NCI-H187 treated with DMSO at 0.1 percent for 48 hours (cell line): ENCODE results near the gene HS3ST3A1.
"Not testable (repeated sequence)": the region's sequence is repeated elsewhere in the genome, so short reads cannot be mapped to it uniquely, and the experiment has no call there.

ENCODE experiments used
- DNase-seq: peaks from one replicate; lab custom pipeline; 2025; lab: John Stamatoyannopoulos, UW

The HS3ST3A1 gene

DNA sequence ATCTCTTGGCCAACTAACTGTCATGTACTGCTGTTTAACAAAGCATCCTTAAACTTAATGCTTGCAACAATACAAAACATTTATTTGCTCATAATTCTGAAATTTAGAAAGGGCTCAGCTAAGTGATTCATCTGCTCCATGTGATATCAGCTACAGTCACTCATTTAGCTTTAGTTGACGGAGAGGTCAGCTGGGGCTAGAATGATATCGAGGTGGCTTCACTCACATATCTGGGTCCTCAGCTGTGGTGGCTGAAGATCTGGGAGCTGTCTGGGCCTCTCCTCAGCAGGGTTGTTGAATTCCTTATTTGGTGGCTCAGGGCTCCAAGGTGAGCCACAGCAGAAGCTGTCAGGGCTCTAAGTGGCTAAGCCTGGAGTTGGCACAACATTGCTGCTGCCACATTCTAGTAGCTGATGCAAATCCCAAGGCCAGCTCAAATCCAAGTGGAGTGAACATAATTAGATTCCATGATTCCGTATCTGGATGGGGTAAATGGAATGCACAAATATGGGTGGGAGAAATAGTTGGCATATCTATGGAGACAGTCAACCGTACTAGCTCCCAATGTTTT, 62.8 kb downstream of the HS3ST3A1 start:
- no peak for DNase-seq

GRCh38 chr17:13537871-13538643, 63.7 kb downstream of the HS3ST3A1 start:
- no peak for DNase-seq

GRCh38 chr17:13537167-13537731, 64.5 kb downstream of the HS3ST3A1 start:
- DNase-seq: no peak

DNA sequence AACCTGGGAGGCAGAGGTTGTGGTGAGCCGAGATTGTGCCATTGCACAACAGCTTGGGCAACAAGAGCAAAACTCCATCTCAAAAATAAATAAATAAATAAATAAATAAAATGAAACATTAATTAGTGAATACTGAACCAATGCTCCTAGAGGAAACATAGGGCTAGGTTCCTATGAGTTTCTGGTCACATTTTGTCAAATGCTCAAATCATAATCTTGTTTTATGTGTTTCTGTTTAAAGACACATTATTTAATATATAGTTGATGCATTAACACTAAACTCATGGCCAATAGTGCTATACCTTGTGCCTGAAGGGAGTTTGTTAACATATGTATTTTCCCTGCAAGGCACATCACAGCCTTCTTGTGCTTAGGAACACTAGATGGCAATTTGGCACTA, 66.8 kb downstream of the HS3ST3A1 start:
- DNase-seq: no peak

- no peak for DNase-seq
These were observed 70.0 kb downstream of the HS3ST3A1 start for GRCh38 chr17:13531721-13532120.

- no peak for DNase-seq
These were observed 75.9 kb downstream of the HS3ST3A1 start for GRCh38 chr17:13525876-13526275.

DNA sequence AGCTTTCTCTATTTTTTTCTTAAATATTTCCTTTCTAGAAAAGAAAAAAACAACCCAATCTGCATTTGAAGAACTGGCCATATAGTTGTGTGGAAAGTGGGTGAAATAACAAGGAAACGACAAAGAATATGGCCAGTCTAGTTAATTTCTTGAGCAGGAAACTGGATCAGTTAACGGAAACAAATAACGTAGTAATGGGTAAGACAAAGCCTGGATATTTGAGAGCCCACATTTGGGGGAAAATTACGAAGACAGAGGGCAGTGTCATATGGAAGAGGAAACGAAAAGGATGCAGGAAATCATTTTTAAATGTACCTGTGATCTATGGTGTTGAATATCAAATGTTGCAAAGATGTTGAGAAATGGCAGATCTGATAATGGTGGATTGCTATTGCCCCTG, 78.6 kb downstream of the HS3ST3A1 start:
- no peak for DNase-seq

GRCh38 chr17:13522749-13523148, 79.0 kb downstream of the HS3ST3A1 start:
- no peak for DNase-seq

- no peak for DNase-seq
These were observed 79.9 kb downstream of the HS3ST3A1 start for GRCh38 chr17:13521784-13522183.

- DNase-seq: no peak
These were observed 80.7 kb downstream of the HS3ST3A1 start for GRCh38 chr17:13520899-13521572.

GRCh38 chr17:13518261-13519000, 83.3 kb downstream of the HS3ST3A1 start:
- no peak for DNase-seq

- no peak for DNase-seq
These were observed 88.7 kb downstream of the HS3ST3A1 start for GRCh38 chr17:13513039-13513405.

DNA sequence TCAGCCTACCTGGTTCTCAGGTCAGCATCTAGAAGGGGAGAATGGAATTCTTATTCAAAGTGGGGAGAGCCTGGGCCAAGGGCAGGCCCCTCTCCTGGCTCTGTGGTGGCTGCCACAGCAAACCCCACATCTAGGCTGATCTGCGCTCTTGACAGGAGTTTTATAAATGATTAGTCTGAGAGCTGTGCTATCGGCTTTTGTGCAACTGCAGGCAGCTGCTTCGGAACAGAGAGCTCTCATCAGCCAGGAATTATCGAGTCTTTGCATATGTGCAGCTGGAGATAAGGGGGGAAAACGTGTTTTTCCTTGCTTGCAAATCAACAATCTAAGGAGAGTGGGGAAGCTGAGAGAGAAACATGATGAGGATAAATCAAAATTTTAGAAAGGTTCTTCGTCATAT, 91.7 kb downstream of the HS3ST3A1 start:
- DNase-seq: no peak

DNA sequence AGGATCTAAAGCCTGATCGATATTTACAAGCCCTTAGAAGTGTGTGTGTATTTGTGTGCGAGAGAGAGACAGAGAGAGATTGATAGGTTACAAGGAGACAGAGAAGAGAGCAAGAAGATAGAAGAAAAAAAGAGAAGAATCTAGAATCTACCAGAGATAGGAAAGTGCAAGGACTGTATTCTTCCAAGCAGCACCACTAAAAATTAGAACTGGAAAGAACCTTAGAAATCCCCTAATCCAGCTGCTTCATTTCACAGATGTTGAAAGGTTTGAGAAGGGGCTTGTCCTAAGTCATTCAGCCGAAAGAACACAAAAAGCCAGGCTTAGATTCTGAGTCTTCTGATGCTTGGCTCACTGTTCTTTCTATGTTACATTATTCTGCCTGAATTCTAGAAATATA, 92.2 kb downstream of the HS3ST3A1 start:
- no peak for DNase-seq

GRCh38 chr17:13508896-13509295, 92.8 kb downstream of the HS3ST3A1 start:
- no peak for DNase-seq

DNA sequence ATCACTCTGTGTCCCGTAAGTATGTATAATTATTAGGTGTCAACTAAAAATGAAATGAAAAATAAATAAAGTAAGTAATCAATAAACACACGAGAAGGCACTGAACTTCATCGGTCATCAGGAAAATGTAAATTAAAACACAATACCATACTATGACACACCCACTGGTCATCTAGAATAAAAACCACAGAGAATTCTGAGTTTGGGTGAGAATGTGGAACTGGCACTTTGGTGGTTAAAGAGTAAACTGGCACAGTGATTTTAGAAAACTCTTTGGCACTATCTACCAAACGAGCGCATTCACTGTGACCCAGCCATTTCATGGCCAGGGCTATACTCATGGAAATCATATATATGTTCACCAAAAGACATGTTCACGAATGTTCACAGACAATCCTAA, 98.2 kb downstream of the HS3ST3A1 start:
- DNase-seq: no peak

- DNase-seq: no peak
These were observed 99.5 kb downstream of the HS3ST3A1 start for GRCh38 chr17:13502263-13502662.

- no peak for DNase-seq
These were observed 100.8 kb downstream of the HS3ST3A1 start for GRCh38 chr17:13500947-13501346.

- DNase-seq: no peak
These were observed 103.5 kb downstream of the HS3ST3A1 start for GRCh38 chr17:13498184-13498583.

GRCh38 chr17:13496553-13497056, 105.1 kb downstream of the HS3ST3A1 start:
- DNase-seq: not testable (repeated sequence)

GRCh38 chr17:13495423-13495822, 106.3 kb downstream of the HS3ST3A1 start:
- DNase-seq: no peak

DNA sequence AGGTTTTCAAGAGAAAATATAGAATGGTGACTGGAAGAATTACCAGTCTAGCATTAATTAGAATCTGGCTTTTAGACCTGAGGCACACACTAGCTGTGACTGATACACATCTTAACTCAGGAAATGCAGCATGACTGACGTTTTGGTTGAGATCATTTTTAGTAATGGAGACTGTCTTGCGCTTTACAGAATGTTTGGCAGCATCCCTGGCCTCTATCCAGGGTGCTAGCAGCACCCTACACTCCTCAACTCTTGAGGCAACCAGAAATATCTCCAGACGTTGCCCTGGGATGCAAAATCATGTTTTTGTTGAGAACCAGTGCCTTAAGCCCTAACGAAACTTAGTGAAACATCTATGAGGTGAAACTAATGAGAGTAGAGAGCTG, 109.0 kb downstream of the HS3ST3A1 start:
- DNase-seq: no peak
